IMR-90 (cell line): ENCODE data around the gene FBXW7. TPM values are rescaled to one million over a fixed set of nuclear protein-coding genes. Genes with fewer than 3 reads are reported as not detected.

Source experiments
- ATAC-seq: fragments of 200-7000 bp; cut with Tn5 transposase; 2 replicates; pipeline ENCODE4 v1.9.1; 2020; ENCODE audit warnings: low read depth, mild to moderate bottlenecking, moderate library complexity
- BruUV-seq: library from RNA; stranded (reverse); fragments of 400-500 nt; replicated peaks from 2 replicates; lab custom pipeline; 2021; lab: Mats Ljungman, UMichigan
- CTCF ChIA-PET: fragments of 300-600 bp; formaldehyde crosslinking; extraction: SDS; loops from one replicate; lab custom pipeline; 2021; ENCODE audit warnings: antibody characterized with exemption; lab: Yijun Ruan, JAX
- POLR2A ChIA-PET: fragments of 300-600 bp; sonication (Branson Sonifier 250); formaldehyde crosslinking; loops from one replicate; lab custom pipeline; 2022; ENCODE audit warnings: antibody characterized with exemption; ENCODE audit not compliant: unreplicated experiment; lab: Charles Lee
- DNase-seq: peaks from one replicate; pipeline ENCODE4 v3.0.0; 2013
- H2AFZ ChIP-seq: replicated peaks from 2 replicates; pipeline ENCODE3; 2013; ENCODE audit warnings: low read length, mild to moderate bottlenecking; ENCODE audit not compliant: poor library complexity
- H2AK5ac ChIP-seq: 2 replicates; pipeline ENCODE4 v1.6.1; 2013; ENCODE audit warnings: low read depth, low read length, inconsistent platforms
- H2AK9ac ChIP-seq: replicated peaks from 2 replicates; pipeline ENCODE3; 2013; ENCODE audit warnings: mild to moderate bottlenecking, low read depth, low read length, moderate library complexity; ENCODE audit not compliant: poor library complexity
- H2BK120ac ChIP-seq: 2 replicates; pipeline ENCODE4 v1.6.1; 2013; ENCODE audit warnings: low read depth, low read length, inconsistent platforms
- H2BK15ac ChIP-seq: 3 replicates; pipeline ENCODE4 v1.6.1; 2013; ENCODE audit warnings: low read depth, low read length, inconsistent platforms
- H2BK20ac ChIP-seq: 2 replicates; pipeline ENCODE4 v1.6.1; 2013; ENCODE audit warnings: low read depth, mild to moderate bottlenecking, inconsistent platforms, low read length, moderate library complexity
- H2BK5ac ChIP-seq: 2 replicates; pipeline ENCODE4 v1.6.1; 2013; ENCODE audit warnings: mild to moderate bottlenecking, low read depth, low read length, inconsistent platforms; ENCODE audit not compliant: poor library complexity, severe bottlenecking
- H3K14ac ChIP-seq: replicated peaks from 2 replicates; pipeline ENCODE4 v1.6.1; 2013; ENCODE audit warnings: low read depth, low read length, inconsistent platforms
- H3K18ac ChIP-seq: 2 replicates; pipeline ENCODE4 v1.6.1; 2013; ENCODE audit warnings: low read depth, low read length, control low read depth
- H3K23ac ChIP-seq: 2 replicates; pipeline ENCODE4 v1.6.1; 2013; ENCODE audit warnings: low read depth, low read length, inconsistent platforms
- H3K27ac ChIP-seq: 2 replicates; pipeline ENCODE4 v1.5.1; 2013; ENCODE audit warnings: mild to moderate bottlenecking, control low read depth, low read length; ENCODE audit not compliant: insufficient read depth
- H3K27me3 ChIP-seq: 2 replicates; pipeline ENCODE4 v1.6.1; 2013; ENCODE audit warnings: low read length; ENCODE audit not compliant: control insufficient read depth, insufficient read depth
- H3K36me3 ChIP-seq: 2 replicates; pipeline ENCODE4 v1.6.1; 2013; ENCODE audit warnings: low read length, mixed read lengths; ENCODE audit not compliant: control insufficient read depth, insufficient read depth
- H3K4ac ChIP-seq: 2 replicates; pipeline ENCODE4 v1.6.1; 2013; ENCODE audit warnings: low read depth, low read length, inconsistent platforms
- H3K4me1 ChIP-seq: 2 replicates; pipeline ENCODE4 v1.6.1; 2013; ENCODE audit warnings: low read length, mixed read lengths; ENCODE audit not compliant: control insufficient read depth, insufficient read depth
- H3K4me2 ChIP-seq: 2 replicates; pipeline ENCODE4 v1.6.1; 2013; ENCODE audit warnings: low read depth, mild to moderate bottlenecking, control low read depth, low read length, moderate library complexity
- H3K4me3 ChIP-seq: 2 replicates; pipeline ENCODE4 v1.5.1; 2013; ENCODE audit warnings: low read depth, mild to moderate bottlenecking, control low read depth, low read length, moderate library complexity; ENCODE audit not compliant: insufficient read depth
- H3K56ac ChIP-seq: 2 replicates; pipeline ENCODE4 v1.6.1; 2013; ENCODE audit warnings: low read length, inconsistent platforms; ENCODE audit not compliant: insufficient read depth; ENCODE audit errors: extremely low read depth
- H3K79me1 ChIP-seq, 2 experiments: 2 replicates each; pipeline ENCODE4 v1.6.1; 2013; ENCODE audit warnings: low read length in 2 of 2, inconsistent platforms in 1 of 2, low read depth in 1 of 2
- H3K9ac ChIP-seq: 2 replicates; pipeline ENCODE4 v1.6.1; 2013; ENCODE audit warnings: low read depth, low read length, control low read depth
- H3K9me1 ChIP-seq: 2 replicates; pipeline ENCODE4 v1.6.1; 2013; ENCODE audit warnings: low read length, inconsistent platforms; ENCODE audit not compliant: insufficient read depth
- H3K9me3 ChIP-seq: 2 replicates; pipeline ENCODE4 v1.6.1; 2013; ENCODE audit warnings: low read length; ENCODE audit not compliant: control insufficient read depth, insufficient read depth
- H4K20me1 ChIP-seq: 2 replicates; pipeline ENCODE4 v1.6.1; 2013; ENCODE audit warnings: low read length, inconsistent platforms; ENCODE audit not compliant: insufficient read depth
- H4K5ac ChIP-seq: 2 replicates; pipeline ENCODE4 v1.6.1; 2013; ENCODE audit warnings: mild to moderate bottlenecking, low read depth, low read length, control low read depth
- H4K8ac ChIP-seq, 2 experiments: 2 replicates each; pipeline ENCODE4 v1.6.1; 2013; ENCODE audit warnings: low read depth in 2 of 2, low read length in 2 of 2, control low read depth in 1 of 2, inconsistent platforms in 1 of 2
- H4K91ac ChIP-seq: 2 replicates; pipeline ENCODE4 v1.6.1; 2013; ENCODE audit warnings: low read depth, low read length, inconsistent platforms; ENCODE audit not compliant: insufficient read depth
- BHLHE40 ChIP-seq: fragments of 150-350 bp; IDR thresholded peaks from 2 replicates; pipeline ENCODE4 v1.6.1; 2016; ENCODE audit warnings: mild to moderate bottlenecking, low read depth, low read length
- CEBPB ChIP-seq: IDR thresholded peaks from 2 replicates; pipeline ENCODE4 v1.6.1; 2012; ENCODE audit warnings: low read depth, low read length, improper control_type of control experiment
- CHD1 ChIP-seq: IDR thresholded peaks from 2 replicates; pipeline ENCODE4 v1.6.1; 2012; ENCODE audit warnings: low read depth, low read length, improper control_type of control experiment
- NFE2L2 ChIP-seq: fragments of 150-350 bp; IDR thresholded peaks from 2 replicates; pipeline ENCODE4 v1.6.1; 2016; ENCODE audit warnings: low read depth, mild to moderate bottlenecking, low read length
- RCOR1 ChIP-seq: IDR thresholded peaks from 2 replicates; pipeline ENCODE4 v1.6.1; 2012; ENCODE audit warnings: mild to moderate bottlenecking, low read length, improper control_type of control experiment; ENCODE audit not compliant: insufficient replicate concordance
- RFX5 ChIP-seq: IDR thresholded peaks from 2 replicates; pipeline ENCODE4 v1.8.0; 2012; ENCODE audit warnings: low read depth, mild to moderate bottlenecking, low read length, moderate library complexity
- dilution Hi-C: fragments of 300-500 bp; cut with HindIII; formaldehyde crosslinking; loops from one replicate; pipeline ENCODE4 v1.14.3; 2018; ENCODE audit warnings: low sequenced_read_pairs; ENCODE audit not compliant: unreplicated experiment
- in situ Hi-C: fragments of 300-500 bp; cut with MboI; formaldehyde crosslinking; loops from 3 replicates; pipeline ENCODE4 v1.14.3; 2019; ENCODE audit warnings: low sequenced_read_pairs, inconsistent platforms, mixed read lengths
- intact Hi-C: fragments of 100-400 bp; cut with micrococcal nuclease; formaldehyde crosslinking; loops from 2 replicates; pipeline ENCODE4 v1.10.0; 2022
- polyA plus RNA-seq, 3 experiments: library from polyadenylated mRNA; depleted of rRNA; stranded (reverse); fragments of >200 nt; gene quantifications; 2 replicates each; pipeline ENCODE4 v1.2.3, GENCODE V29; 2012; ENCODE audit warnings: low replicate concordance in 1 of 3
- total RNA-seq: library from RNA; depleted of rRNA; stranded (reverse); fragments of >200 nt; gene quantifications from 2 replicates; pipeline ENCODE4 v1.2.3, GENCODE V29; 2012
- TF ChIP-seq, protein P1 (sequence below): fragments of 150-350 bp; IDR thresholded peaks from 2 replicates; pipeline ENCODE4 v1.6.1; 2017; ENCODE audit warnings: mild to moderate bottlenecking, antibody characterized with exemption, low read length, low read depth
- TF ChIP-seq, protein P2 (sequence below): conservative IDR thresholded peaks from 2 replicates; pipeline ENCODE4 v1.5.1; 2012; ENCODE audit warnings: mild to moderate bottlenecking, low read depth, low read length, improper control_type of control experiment

The FBXW7 gene
- total and polyA plus RNA-seq, 2 of the 4 experiments (the other 2 are of a cell fraction), result 7.2 to 27.4 TPM

DNA sequence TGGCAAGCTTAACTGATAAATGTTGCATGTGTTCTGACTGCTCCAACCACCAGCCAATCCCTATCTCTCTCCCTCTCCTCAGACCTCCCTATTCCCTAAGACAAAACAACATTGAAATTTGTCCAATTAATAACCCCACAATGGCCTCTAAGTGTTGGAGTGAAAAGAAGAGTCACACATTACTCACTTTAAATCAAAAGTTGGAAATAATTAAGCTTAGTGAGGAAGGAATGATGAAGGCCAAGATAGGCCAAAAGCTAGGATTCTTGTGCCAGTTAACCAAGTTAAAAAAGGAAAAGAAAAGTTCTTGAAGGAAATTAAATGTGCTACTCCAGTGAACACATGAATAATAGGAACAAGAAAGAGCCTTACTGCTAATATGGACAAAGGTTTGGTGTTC lies 55.6 kb downstream of the FBXW7 start:
- Histone ChIP-seq H4K8ac (no peak overlapping the region), H3K27me3 (no peaks in the 10 kb centered on the region), H3K9me1 (no peaks in the 10 kb centered on the region), H3K56ac (no peak overlapping the region), H2AK9ac (no peak overlapping the region), H3K9ac (no peak overlapping the region), H3K4me1 (no peaks in the 10 kb centered on the region; the same call in 1 of the 2 replicates), H3K9me3 (no peaks in the 10 kb centered on the region), H2BK5ac (no peak overlapping the region), H2AK5ac (no peak overlapping the region), H4K91ac (no peak overlapping the region), H2BK120ac (no peak overlapping the region), H2BK15ac (no peak overlapping the region), H2BK20ac (no peak overlapping the region), H3K79me1 (peaks cover 24 to 28% of the 10 kb centered on the region in 2 experiments; a peak in 3 of 4 replicates), H3K4me2 (no peak overlapping the region), H3K18ac (no peak overlapping the region), H3K23ac (no peak overlapping the region), H4K5ac (no peak overlapping the region), H3K27ac (no peak overlapping the region), H3K4me3 (no peak overlapping the region), H3K36me3 (no peaks in the 10 kb centered on the region), H3K4ac (no peak overlapping the region), H4K20me1 (no peaks in the 10 kb centered on the region), H2AFZ (no peak overlapping the region), H3K14ac (no peak overlapping the region)
- intact Hi-C loops, result no loop called here
- dilution Hi-C loops, result no loop called here
- DNase-seq, result no peak
- in situ Hi-C loops, result no loop called here
- ChIA-PET POLR2A (no interaction called here), CTCF (no interaction called here)
- ATAC-seq, result no peak
- TF ChIP-seq, protein P1, sequence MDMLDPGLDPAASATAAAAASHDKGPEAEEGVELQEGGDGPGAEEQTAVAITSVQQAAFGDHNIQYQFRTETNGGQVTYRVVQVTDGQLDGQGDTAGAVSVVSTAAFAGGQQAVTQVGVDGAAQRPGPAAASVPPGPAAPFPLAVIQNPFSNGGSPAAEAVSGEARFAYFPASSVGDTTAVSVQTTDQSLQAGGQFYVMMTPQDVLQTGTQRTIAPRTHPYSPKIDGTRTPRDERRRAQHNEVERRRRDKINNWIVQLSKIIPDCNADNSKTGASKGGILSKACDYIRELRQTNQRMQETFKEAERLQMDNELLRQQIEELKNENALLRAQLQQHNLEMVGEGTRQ, result no peak
- TF ChIP-seq RFX5 (no peak), CHD1 (no peak), BHLHE40 (no peak), NFE2L2 (no peak), CEBPB (no peak), RCOR1 (no peak)
- TF ChIP-seq, protein P2, sequence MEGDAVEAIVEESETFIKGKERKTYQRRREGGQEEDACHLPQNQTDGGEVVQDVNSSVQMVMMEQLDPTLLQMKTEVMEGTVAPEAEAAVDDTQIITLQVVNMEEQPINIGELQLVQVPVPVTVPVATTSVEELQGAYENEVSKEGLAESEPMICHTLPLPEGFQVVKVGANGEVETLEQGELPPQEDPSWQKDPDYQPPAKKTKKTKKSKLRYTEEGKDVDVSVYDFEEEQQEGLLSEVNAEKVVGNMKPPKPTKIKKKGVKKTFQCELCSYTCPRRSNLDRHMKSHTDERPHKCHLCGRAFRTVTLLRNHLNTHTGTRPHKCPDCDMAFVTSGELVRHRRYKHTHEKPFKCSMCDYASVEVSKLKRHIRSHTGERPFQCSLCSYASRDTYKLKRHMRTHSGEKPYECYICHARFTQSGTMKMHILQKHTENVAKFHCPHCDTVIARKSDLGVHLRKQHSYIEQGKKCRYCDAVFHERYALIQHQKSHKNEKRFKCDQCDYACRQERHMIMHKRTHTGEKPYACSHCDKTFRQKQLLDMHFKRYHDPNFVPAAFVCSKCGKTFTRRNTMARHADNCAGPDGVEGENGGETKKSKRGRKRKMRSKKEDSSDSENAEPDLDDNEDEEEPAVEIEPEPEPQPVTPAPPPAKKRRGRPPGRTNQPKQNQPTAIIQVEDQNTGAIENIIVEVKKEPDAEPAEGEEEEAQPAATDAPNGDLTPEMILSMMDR, result no peak
- no TSS peak for BruUV-seq
